GM21423 (cell line): ENCODE results near the gene SGPL1.

Source experiments
- ATAC-seq: cut with Tn5 transposase; IDR thresholded peaks from one replicate; pipeline ENCODE4 v1.9.1; 2021; ENCODE audit warnings: mild to moderate bottlenecking, moderate library complexity; ENCODE audit not compliant: unreplicated experiment

SGPL1 gene

GRCh38 chr10:70780370-70780760 is 35.4 kb upstream of the SGPL1 start:
- no peak for ATAC-seq

DNA sequence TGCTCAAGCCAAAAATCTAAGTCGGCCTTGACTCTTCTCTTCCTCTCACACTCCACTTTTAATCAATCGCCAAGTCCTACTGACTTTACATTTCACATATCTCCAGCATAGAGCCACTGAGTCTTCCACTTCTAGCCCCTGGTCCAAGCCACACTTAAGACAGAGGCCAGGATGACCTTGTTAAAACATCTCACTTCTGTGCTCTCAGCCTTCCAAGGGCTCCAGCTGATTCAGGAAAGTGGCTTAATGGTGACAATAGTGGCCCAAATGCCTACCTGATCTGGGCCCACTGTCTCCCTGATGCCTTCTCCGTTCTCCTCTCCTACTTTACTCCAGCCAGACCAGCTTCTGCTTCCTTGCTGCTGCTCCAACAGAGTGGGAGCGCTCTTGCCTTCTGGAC is 35.0 kb upstream of the SGPL1 start:
- ATAC-seq: no peak

DNA sequence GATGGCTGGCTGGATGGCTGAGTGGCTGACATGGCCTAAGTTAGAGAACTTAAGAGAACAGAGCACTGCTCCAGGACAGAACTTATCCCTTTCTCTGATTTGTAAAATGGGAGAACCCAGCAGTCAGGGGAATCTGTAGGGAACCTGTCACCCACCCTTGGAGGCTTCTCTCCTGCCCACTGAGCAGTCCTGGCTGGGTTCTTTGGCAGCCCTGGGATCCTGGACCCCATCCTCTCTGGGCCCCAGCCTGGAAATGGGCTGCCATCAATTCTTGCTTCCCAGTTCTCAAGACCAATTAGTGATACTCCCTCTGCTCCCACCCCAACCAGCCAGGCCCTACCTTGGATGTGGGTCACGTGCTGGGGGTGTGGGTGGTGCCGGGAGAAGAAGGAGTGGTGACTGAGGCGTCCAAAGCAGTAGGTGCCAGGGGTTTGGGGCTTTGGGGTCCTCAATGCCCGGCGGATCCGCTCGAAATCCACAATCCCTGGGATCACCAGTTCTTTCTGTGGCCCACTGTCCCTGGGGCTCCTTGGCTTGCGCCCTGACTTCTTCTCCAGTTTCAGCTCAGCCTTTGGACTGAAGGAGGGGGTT is 34.2 kb upstream of the SGPL1 start:
- ATAC-seq: no peak

GRCh38 chr10:70782086-70782745 is 33.5 kb upstream of the SGPL1 start:
- no peak for ATAC-seq

GRCh38 chr10:70782746-70783680 is 32.7 kb upstream of the SGPL1 start:
- no peak for ATAC-seq

DNA sequence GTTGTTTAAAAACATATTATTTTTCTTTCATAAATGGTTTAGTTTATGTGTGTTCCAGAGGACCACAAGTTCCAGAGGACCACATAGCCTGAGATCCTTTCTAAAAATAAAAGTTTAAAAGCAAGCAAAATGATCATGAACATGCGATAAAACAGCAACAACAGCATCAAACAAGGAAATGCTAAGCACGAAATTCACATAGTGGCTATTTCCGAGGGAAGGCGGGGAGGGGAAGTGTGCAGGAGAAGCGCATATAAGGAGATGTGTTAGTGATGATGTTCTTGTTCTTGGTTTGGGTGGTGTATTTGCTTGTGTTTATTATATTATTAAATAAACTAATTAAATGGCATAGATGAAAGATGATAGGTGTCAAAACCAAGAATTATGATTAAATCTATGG is 31.7 kb upstream of the SGPL1 start:
- ATAC-seq: no peak

- ATAC-seq: no peak
Measured at GRCh38 chr10:70784471-70784870, 31.3 kb upstream of the SGPL1 start.

GRCh38 chr10:70785190-70785589 is 30.6 kb upstream of the SGPL1 start, which contains the start of gene TBATA:
TSS of gene TBATA (minus strand) at chr10:70785377. CDS start at chr10:70783379, 1,998 bp downstream.
- ATAC-seq: no peak

DNA sequence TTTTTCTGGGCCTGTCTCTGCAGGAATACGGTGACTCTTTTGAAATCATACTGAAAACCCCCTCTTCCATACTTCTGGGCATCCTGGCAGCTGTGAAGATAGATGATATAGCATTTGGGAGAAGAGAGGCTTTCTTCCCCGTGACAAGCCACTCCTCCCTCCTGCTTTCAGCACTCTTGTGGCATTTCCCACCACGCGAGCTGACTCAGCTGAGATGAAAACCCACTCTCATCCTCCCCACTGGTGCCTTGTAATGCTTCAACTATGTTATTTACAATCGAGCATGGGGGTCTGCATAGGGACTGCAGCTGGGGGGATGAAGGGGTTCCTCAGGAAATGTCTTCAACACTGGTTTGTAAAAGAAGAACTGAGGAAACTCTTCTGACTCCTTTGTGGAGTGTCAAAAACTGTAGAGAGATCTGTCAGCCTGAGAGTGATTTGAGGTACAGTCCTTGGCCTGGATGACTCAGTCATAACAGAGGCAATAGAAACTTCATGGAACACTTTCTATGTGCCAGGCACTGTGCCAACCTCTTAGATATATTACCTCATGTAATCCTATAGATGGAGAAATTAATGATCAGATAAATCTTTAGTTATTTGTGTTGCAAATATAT is 28.8 kb upstream of the SGPL1 start:
- no peak for ATAC-seq

DNA sequence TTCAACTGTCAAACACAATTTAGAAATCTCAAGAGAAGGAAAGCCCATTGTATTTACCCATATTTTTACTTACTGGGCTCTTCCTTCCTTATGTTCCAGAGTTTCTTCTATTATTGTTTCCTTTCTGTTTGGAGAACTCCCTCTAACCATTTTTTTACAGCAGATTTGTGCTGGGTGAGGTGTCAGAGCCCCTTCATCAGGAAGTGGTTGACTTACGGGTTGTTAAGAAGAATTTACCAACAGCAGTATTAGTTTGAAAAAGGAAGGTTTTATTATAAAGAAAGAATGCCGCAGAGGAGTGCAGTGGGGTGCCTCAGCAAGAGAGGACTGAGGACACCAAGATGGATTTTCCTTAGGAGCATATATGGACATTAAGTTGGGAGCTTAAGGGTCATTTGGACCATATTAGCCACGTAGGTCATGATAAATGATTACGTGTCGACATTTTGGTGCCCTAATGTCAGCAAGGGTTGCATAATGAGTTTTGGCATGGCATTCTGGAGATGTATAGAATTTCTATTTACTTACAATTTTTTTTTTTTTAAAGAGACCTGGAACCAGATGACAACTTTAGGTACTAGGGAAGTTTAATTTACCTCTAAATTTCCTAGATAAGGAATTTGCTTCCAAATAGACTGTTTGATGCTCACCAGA is 24.2 kb upstream of the SGPL1 start:
- ATAC-seq: no peak

- ATAC-seq: no peak
Measured at GRCh38 chr10:70795613-70796012, 20.1 kb upstream of the SGPL1 start.

- no peak for ATAC-seq
Measured at GRCh38 chr10:70797840-70798239, 17.9 kb upstream of the SGPL1 start.

GRCh38 chr10:70799124-70799523 is 16.6 kb upstream of the SGPL1 start:
- no peak for ATAC-seq

GRCh38 chr10:70801854-70802253 is 13.9 kb upstream of the SGPL1 start:
- no peak for ATAC-seq

GRCh38 chr10:70803775-70804420 is 11.8 kb upstream of the SGPL1 start:
- ATAC-seq: no peak

- ATAC-seq: no peak
Measured at GRCh38 chr10:70804421-70804808, 11.3 kb upstream of the SGPL1 start.

GRCh38 chr10:70805619-70806215 is 10.0 kb upstream of the SGPL1 start:
- no peak for ATAC-seq

DNA sequence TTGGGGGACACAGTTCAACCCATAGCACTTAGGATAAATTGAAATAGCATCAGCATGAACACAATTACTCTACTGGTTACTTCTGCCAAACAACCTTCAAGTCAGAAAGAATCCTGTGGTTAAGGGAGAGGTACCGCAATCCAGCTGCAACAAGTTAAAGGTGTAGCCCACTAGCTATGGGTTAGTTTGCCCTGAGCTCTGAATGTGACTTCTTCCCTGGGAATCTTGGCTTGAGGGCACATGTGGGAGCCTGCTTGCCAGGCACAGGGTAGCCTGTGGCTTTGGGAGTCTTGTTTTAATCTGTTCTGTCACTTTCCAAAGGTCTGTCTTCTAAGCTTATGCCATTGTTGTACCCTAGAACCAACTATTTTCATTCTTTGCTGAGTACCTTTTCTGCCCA is 8.9 kb upstream of the SGPL1 start:
- no peak for ATAC-seq

DNA sequence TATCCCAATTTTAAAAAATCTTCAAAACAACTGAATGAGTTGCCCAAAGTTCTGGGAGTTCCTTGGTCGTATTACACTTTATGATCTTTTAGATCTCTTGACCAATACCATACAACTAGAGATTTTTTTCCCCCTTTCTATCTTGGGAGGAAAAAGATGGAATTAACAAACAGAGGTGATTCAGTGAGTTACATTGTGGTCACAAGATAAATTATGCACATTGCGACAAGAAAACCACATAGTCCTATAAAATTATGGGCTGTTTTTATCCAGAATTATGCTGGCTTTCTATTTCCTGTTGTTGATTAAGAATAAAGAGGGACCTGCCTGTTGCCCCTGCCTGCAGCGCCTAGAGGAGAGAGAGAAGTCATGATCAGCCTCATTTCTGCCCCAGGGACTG is 8.2 kb upstream of the SGPL1 start:
- no peak for ATAC-seq

- no peak for ATAC-seq
Measured at GRCh38 chr10:70809011-70809611, 6.6 kb upstream of the SGPL1 start.
